H9 (cell line): ENCODE measurements around the gene CCDC92. TPM values are rescaled to one million over a fixed set of nuclear protein-coding genes. Genes with fewer than 3 reads are reported as not detected.

Source experiments
- DNase-seq: peaks from one replicate; pipeline ENCODE4 v3.0.0-alpha.2; 2017
- H2AFZ ChIP-seq: one replicate; pipeline ENCODE4 v1.6.1; 2013; ENCODE audit warnings: mild to moderate bottlenecking, low read length, control low read depth, moderate library complexity
- H2AK5ac ChIP-seq: 2 replicates; pipeline ENCODE4 v1.6.1; 2013; ENCODE audit warnings: low read length, control low read depth, mixed read lengths; ENCODE audit not compliant: insufficient read length
- H2BK120ac ChIP-seq: one replicate; pipeline ENCODE4 v1.6.1; 2013; ENCODE audit warnings: low read depth, mild to moderate bottlenecking, low read length, control low read depth, inconsistent platforms; ENCODE audit not compliant: poor library complexity, severe bottlenecking
- H2BK12ac ChIP-seq: 2 replicates; pipeline ENCODE4 v1.6.1; 2013; ENCODE audit warnings: low read length, control low read depth, mixed read lengths, low read depth; ENCODE audit not compliant: insufficient read length
- H2BK15ac ChIP-seq: 2 replicates; pipeline ENCODE4 v1.6.1; 2013; ENCODE audit warnings: low read depth, low read length, control low read depth
- H2BK20ac ChIP-seq: one replicate; pipeline ENCODE4 v1.6.1; 2013; ENCODE audit warnings: low read depth, mild to moderate bottlenecking, low read length, control low read depth, inconsistent platforms; ENCODE audit not compliant: poor library complexity, severe bottlenecking
- H2BK5ac ChIP-seq: 2 replicates; pipeline ENCODE4 v1.6.1; 2013; ENCODE audit warnings: low read length, control low read depth, mixed read lengths; ENCODE audit not compliant: insufficient read length
- H3K14ac ChIP-seq: 2 replicates; pipeline ENCODE4 v1.6.1; 2013; ENCODE audit warnings: low read length, control low read depth; ENCODE audit not compliant: insufficient read depth
- H3K18ac ChIP-seq: 2 replicates; pipeline ENCODE4 v1.6.1; 2013; ENCODE audit warnings: low read depth, mild to moderate bottlenecking, mixed read lengths, low read length, control low read depth; ENCODE audit not compliant: insufficient read length
- H3K23ac ChIP-seq: 2 replicates; pipeline ENCODE4 v1.6.1; 2013; ENCODE audit warnings: low read length, control low read depth, mixed read lengths, low read depth; ENCODE audit not compliant: insufficient read length
- H3K23me2 ChIP-seq: 2 replicates; pipeline ENCODE4 v1.6.1; 2013; ENCODE audit warnings: low read depth, mild to moderate bottlenecking, mixed read lengths, low read length, control low read depth; ENCODE audit not compliant: insufficient read length, poor library complexity, severe bottlenecking
- H3K27ac ChIP-seq: 2 replicates; pipeline ENCODE4 v1.5.1; 2013; ENCODE audit warnings: low read length, control low read depth, mixed read lengths, low read depth; ENCODE audit not compliant: insufficient read length
- H3K27me3 ChIP-seq: 2 replicates; pipeline ENCODE4 v1.6.1; 2013; ENCODE audit warnings: low read length, control low read depth, inconsistent platforms; ENCODE audit not compliant: insufficient read depth
- H3K4ac ChIP-seq: 2 replicates; pipeline ENCODE4 v1.6.1; 2013; ENCODE audit warnings: low read depth, mild to moderate bottlenecking, control low read depth, inconsistent platforms, low read length, moderate library complexity
- H3K4me1 ChIP-seq: 2 replicates; pipeline ENCODE4 v1.6.1; 2013; ENCODE audit warnings: low read length, control low read depth, inconsistent platforms; ENCODE audit not compliant: insufficient read depth
- H3K4me2 ChIP-seq: 2 replicates; pipeline ENCODE4 v1.6.1; 2013; ENCODE audit warnings: low read length, control low read depth, mixed read lengths; ENCODE audit not compliant: insufficient read length, insufficient read depth
- H3K56ac ChIP-seq: 2 replicates; pipeline ENCODE4 v1.6.1; 2013; ENCODE audit warnings: low read depth, mild to moderate bottlenecking, mixed read lengths, low read length, control low read depth; ENCODE audit not compliant: insufficient read length
- H3K79me1 ChIP-seq: 2 replicates; pipeline ENCODE4 v1.6.1; 2013; ENCODE audit warnings: low read depth, mild to moderate bottlenecking, moderate library complexity, low read length, control low read depth, inconsistent platforms; ENCODE audit not compliant: insufficient read depth, poor library complexity, severe bottlenecking
- H3K79me2 ChIP-seq: 2 replicates; pipeline ENCODE4 v1.6.1; 2013; ENCODE audit warnings: low read length, control low read depth, inconsistent platforms; ENCODE audit not compliant: insufficient read depth
- H3K9ac ChIP-seq: 2 replicates; pipeline ENCODE4 v1.6.1; 2013; ENCODE audit warnings: low read length, control low read depth, mixed read lengths; ENCODE audit not compliant: insufficient read length; ENCODE audit errors: extremely low read depth
- H3K9me3 ChIP-seq: one replicate; pipeline ENCODE4 v1.6.1; 2013; ENCODE audit warnings: low read depth, low read length, inconsistent platforms; ENCODE audit not compliant: control insufficient read depth
- H3T11ph ChIP-seq: one replicate; pipeline ENCODE4 v1.6.1; 2013; ENCODE audit warnings: mild to moderate bottlenecking, low read length, control low read depth, inconsistent platforms
- H4K20me1 ChIP-seq: one replicate; pipeline ENCODE4 v1.6.1; 2013; ENCODE audit not compliant: control insufficient read depth, insufficient read length, insufficient read depth
- H4K5ac ChIP-seq: 2 replicates; pipeline ENCODE4 v1.6.1; 2013; ENCODE audit warnings: low read depth, mild to moderate bottlenecking, mixed read lengths, low read length, control low read depth; ENCODE audit not compliant: insufficient read length
- H4K8ac ChIP-seq: replicated peaks from 2 replicates; pipeline ENCODE4 v1.6.1; 2013; ENCODE audit warnings: low read length, control low read depth, mixed read lengths, low read depth; ENCODE audit not compliant: insufficient read length
- H4K91ac ChIP-seq: 2 replicates; pipeline ENCODE4 v1.6.1; 2013; ENCODE audit warnings: low read depth, mild to moderate bottlenecking, moderate library complexity, mixed read lengths, low read length, control low read depth; ENCODE audit not compliant: insufficient read length
- H3K27ac Mint-ChIP-seq, 3 experiments: 2 replicates in 2 of 3; 3 replicates in 1 of 3; pipeline ENCODE4 v1.8.0; 2020 to 2021; ENCODE audit warnings: mixed read lengths in 3 of 3, mild to moderate bottlenecking in 1 of 3, moderate library complexity in 1 of 3
- H3K27me3 Mint-ChIP-seq: 2 replicates; pipeline ENCODE4 v1.8.0; 2021; ENCODE audit warnings: low read depth, mild to moderate bottlenecking, moderate library complexity, mixed read lengths
- H3K36me3 Mint-ChIP-seq, 3 experiments: 2 replicates in 2 of 3; 3 replicates in 1 of 3; pipeline ENCODE4 v1.8.0; 2020 to 2021; ENCODE audit warnings: low read depth in 3 of 3, mixed read lengths in 3 of 3; ENCODE audit not compliant: insufficient read depth in 1 of 3
- H3K4me1 Mint-ChIP-seq, 2 experiments: 2 replicates each; pipeline ENCODE4 v1.8.0; 2020; ENCODE audit warnings: mixed read lengths in 2 of 2
- H3K4me3 Mint-ChIP-seq, 2 experiments: 2 replicates in 1 of 2; 3 replicates in 1 of 2; pipeline ENCODE4 v1.8.0; 2020 to 2021; ENCODE audit warnings: mild to moderate bottlenecking in 2 of 2, mixed read lengths in 2 of 2, moderate library complexity in 1 of 2
- H3K9me3 Mint-ChIP-seq, 2 experiments: 2 replicates in 1 of 2; 3 replicates in 1 of 2; pipeline ENCODE4 v1.8.0; 2020; ENCODE audit warnings: mild to moderate bottlenecking in 2 of 2, mixed read lengths in 2 of 2, moderate library complexity in 1 of 2
- CTCF ChIP-seq: fragments of 200-600 bp; sonication (generic); conservative IDR thresholded peaks from 3 replicates; pipeline ENCODE4 v1.8.0; 2021; ENCODE audit warnings: antibody characterized with exemption, mild to moderate bottlenecking
- WGBS: extraction: QIAGEN DNeasy Blood & Tissue Kit; methylation state at CpG from one replicate; pipeline ENCODE4 v1.1.7; 2013; ENCODE audit warnings: missing lambda C conversion rate, low lambda C conversion rate, mixed read lengths; ENCODE audit not compliant: insufficient read length; ENCODE audit errors: extremely low coverage; 5-methylcytosine and 5-hydroxymethylcytosine counted together
- total RNA-seq: library from RNA; stranded (reverse); gene quantifications from 2 replicates; pipeline ENCODE4 v1.2.1, GENCODE V29; 2021

The CCDC92 gene
- total RNA-seq, 1 experiment from 2014 or later, result 1.3 TPM

DNA sequence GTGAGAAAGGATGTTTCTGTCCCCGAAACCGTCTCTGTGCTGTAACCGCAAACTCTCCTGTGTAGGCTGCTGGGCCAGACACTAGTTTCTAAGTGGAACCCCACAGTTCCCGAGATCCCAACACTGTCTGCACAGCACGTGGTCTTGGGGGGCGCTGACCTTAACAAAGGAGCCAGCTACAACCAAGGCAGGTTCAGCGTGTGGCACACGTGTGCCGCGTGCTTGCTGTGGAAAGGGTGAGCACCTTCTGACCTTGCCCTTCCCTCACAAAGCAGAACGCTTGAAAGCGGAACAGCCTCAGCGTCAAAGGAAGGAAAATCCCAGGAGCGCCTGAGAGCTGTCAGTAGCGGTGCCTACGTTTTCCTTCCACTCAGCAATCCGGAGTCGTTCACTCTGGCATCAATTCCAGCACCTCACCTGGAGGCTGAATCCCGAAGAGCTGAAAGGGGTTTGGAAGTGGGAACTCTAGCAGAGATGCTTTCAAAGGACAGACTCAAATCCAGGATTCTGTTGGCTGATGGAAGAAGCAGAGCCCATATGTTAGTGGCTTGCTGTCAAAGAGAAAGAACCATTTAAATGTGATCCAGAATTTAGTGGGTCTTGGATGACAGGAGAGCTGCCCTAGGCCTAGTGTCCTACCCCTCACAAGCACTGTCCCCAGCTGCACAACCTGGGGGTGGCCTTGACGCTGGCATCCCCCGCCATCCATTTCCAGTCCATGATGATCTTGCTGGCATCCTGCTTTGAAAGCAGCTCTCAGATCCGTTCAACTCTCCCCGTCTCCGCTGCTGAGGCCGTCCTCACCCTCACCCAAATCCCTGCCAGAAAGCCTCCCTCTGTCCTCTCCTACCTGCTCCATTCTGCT, 27.1 kb downstream of the CCDC92 start:
- no peak for TF ChIP-seq CTCF
- no peak overlapping the region for H4K8ac ChIP-seq
- Mint-ChIP-seq H3K9me3 (peaks cover 4 to 5% of the 10 kb centered on the region in 2 experiments; a peak in 4 of 5 replicates), H3K4me1 (no peaks in the 10 kb centered on the region; a peak in 1 of 4 replicates), H3K27me3 (peaks cover 91% of the 10 kb centered on the region), H3K36me3 (peaks cover 0 to 4% (median 1%) of the 10 kb centered on the region in 3 experiments; a peak in 2 of 7 replicates), H3K27ac (no peak overlapping the region), H3K4me3 (no peak overlapping the region)
- H3K9ac ChIP-seq, result no peak overlapping the region
- H3K56ac ChIP-seq, result no peak overlapping the region
- H2BK120ac ChIP-seq, result no peak overlapping the region
- no peak overlapping the region for H4K5ac ChIP-seq
- H2BK20ac ChIP-seq, result no peak overlapping the region
- no peak overlapping the region for H3K18ac ChIP-seq
- H2BK15ac ChIP-seq, result no peak overlapping the region
- no peaks in the 10 kb centered on the region; the same call in 1 of the 2 replicates for H3K27me3 ChIP-seq
- H2AK5ac ChIP-seq, result no peak overlapping the region
- H4K20me1 ChIP-seq, result no peaks in the 10 kb centered on the region
- no peak overlapping the region for H2BK12ac ChIP-seq
- H3K27ac ChIP-seq, result no peak overlapping the region
- no peaks in the 10 kb centered on the region for H3K23me2 ChIP-seq
- H3K9me3 ChIP-seq, result no peaks in the 10 kb centered on the region
- no peak overlapping the region for H2AFZ ChIP-seq
- no peak overlapping the region for H3K4ac ChIP-seq
- H2BK5ac ChIP-seq, result no peak overlapping the region
- H3K14ac ChIP-seq, result peak overlapping the region; percentile 11; the same call in 1 of the 2 replicates
- no peak overlapping the region for H3K23ac ChIP-seq
- H4K91ac ChIP-seq, result no peak overlapping the region
- H3K4me2 ChIP-seq, result no peak overlapping the region
- H3K79me2 ChIP-seq, result no peaks in the 10 kb centered on the region
- H3T11ph ChIP-seq, result no peak overlapping the region
- no peaks in the 10 kb centered on the region for H3K79me1 ChIP-seq
- no CpG with 5 or more reads among the region's 25 CpGs for WGBS
- peak; percentile 24 for DNase-seq
- H3K4me1 ChIP-seq, result no peaks in the 10 kb centered on the region
